Upper lobe of right lung (tissue), 1 donor: Measurements from ENCODE around the gene LCN1. TPM values are rescaled to one million over a fixed set of nuclear protein-coding genes. Genes with fewer than 3 reads are reported as not detected.

Source experiments
- ATAC-seq: fragments of 200-7000 bp; cut with Tn5 transposase; one replicate; pipeline ENCODE4 v1.9.1; 2020; ENCODE audit warnings: mild to moderate bottlenecking, moderate library complexity
- DNase-seq: peaks from one replicate; pipeline ENCODE4 v3.0.0-alpha.2; 2020
- H3K27ac ChIP-seq: fragments of 200-600 bp; one replicate; pipeline ENCODE4 v1.8.0; 2022
- H3K27me3 ChIP-seq: fragments of 200-600 bp; one replicate; pipeline ENCODE4 v1.8.0; 2022; ENCODE audit warnings: mild to moderate bottlenecking
- H3K36me3 ChIP-seq: fragments of 200-600 bp; one replicate; pipeline ENCODE4 v1.8.0; 2022
- H3K4me1 ChIP-seq: fragments of 200-600 bp; one replicate; pipeline ENCODE4 v1.8.0; 2022
- H3K4me3 ChIP-seq: fragments of 200-600 bp; one replicate; pipeline ENCODE4 v1.8.0; 2022; ENCODE audit warnings: mild to moderate bottlenecking
- H3K9me3 ChIP-seq: fragments of 200-600 bp; one replicate; pipeline ENCODE4 v1.8.0; 2022
- CTCF ChIP-seq: fragments of 200-600 bp; IDR thresholded peaks from one replicate; pipeline ENCODE4 v1.8.0; 2022; ENCODE audit warnings: antibody characterized with exemption
- intact Hi-C: fragments of 100-400 bp; cut with DNase I; formaldehyde crosslinking; loops from one replicate; pipeline ENCODE4 v1.11.0; 2022
- total RNA-seq: library from RNA; stranded (reverse); fragmentation: NEBNext Ultra II Directional; extraction: Animal tissue kit (Norgen Biotek cat#: 25700); gene quantifications from one replicate; pipeline ENCODE4 v1.2.1, GENCODE V29; 2021
- donor health status: DM: no; HTN: yes; CAD: no; lungs with severe emphysema.

The LCN1 gene
- total RNA-seq, 1 donor from 2014 or later = not detected

DNA sequence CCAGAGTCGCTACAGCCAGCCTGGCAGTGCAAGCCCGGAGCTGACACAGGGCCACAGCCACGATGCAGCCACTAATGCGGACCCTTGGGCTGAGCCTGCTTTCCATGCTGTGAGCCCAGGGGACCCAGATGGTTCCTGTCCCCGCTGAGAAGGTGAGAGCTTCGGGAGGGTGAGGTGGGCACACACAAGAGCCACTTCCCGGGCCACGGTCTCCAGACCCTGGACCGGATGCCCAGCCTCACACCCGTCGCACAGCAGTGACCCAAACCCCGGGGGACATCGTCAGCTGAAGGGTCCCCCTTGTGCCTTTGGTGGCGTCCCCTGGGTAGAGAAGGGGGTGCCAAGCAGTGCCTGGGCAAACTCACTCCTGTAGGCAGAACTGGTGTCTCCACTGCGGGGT, 53.7 kb downstream of the LCN1 start:
- Histone ChIP-seq H3K4me1 (no peaks in the 10 kb centered on the region), H3K9me3 (no peaks in the 10 kb centered on the region), H3K27ac (no peak overlapping the region), H3K4me3 (no peak overlapping the region), H3K36me3 (no peaks in the 10 kb centered on the region), H3K27me3 (no peaks in the 10 kb centered on the region)
- DNase-seq (no peak), ATAC-seq (no peak)
- intact Hi-C loops = no loop called here
- TF ChIP-seq CTCF = no peak

Other genes starting within 250 kb of the LCN1 start
- 27.5 TPM for gene PPP1R26, start 41.7 kb upstream of the LCN1 start, total RNA-seq
- 23.0 TPM for gene MRPS2, start 20.8 kb upstream of the LCN1 start, total RNA-seq
- not detected for gene OBP2A, start 24.7 kb downstream of the LCN1 start, total RNA-seq
- gene PAEP, start 40.3 kb downstream of the LCN1 start, total RNA-seq = not detected
- not detected for gene GLT6D1, start 118.1 kb downstream of the LCN1 start, total RNA-seq
- not detected for gene LCN9, start 141.9 kb downstream of the LCN1 start, total RNA-seq
- gene SOHLH1, start 178.0 kb downstream of the LCN1 start, total RNA-seq = not detected
- gene KCNT1, start 180.7 kb downstream of the LCN1 start, total RNA-seq = 0.29 TPM